Measurements from ENCODE around the gene SRGAP2.
"Not testable (repeated sequence)": the region's sequence is repeated elsewhere in the genome, so short reads cannot be mapped to it uniquely, and the experiment has no call there.

GRCh38 chr1:206232970-206233645 lies 29.8 kb downstream of the SRGAP2 start:
- TF ChIP-seq CTCF, POLR2A (IDR thresholded peaks at IDR 0.05): not testable (repeated sequence)

All from right lobe of liver (tissue), 4 donors.